ENCODE data around the gene MPPED2.

- TF ChIP-seq POLR2A (IDR thresholded peaks at IDR 0.05) = no peak
- no peak for TF ChIP-seq CTCF (IDR thresholded peaks at IDR 0.05)
Measured at GRCh38 chr11:30535818-30536217, 50.3 kb downstream of the MPPED2 start.
